H1 (cell line): Measurements from ENCODE around the gene ANKS1B. TPM values are rescaled to one million over a fixed set of nuclear protein-coding genes. Genes with fewer than 3 reads are reported as not detected.

Experiments used
- CTCF ChIA-PET: fragments of 300-600 bp; sonication (Branson Sonifier 250); formaldehyde crosslinking; loops from one replicate; lab custom pipeline; 2021; ENCODE audit not compliant: partially characterized antibody; lab: Charles Lee
- POLR2A ChIA-PET: fragments of 300-600 bp; sonication (Branson Sonifier 250); formaldehyde crosslinking; loops from one replicate; lab custom pipeline; 2021; ENCODE audit warnings: inconsistent platforms; ENCODE audit not compliant: partially characterized antibody; lab: Charles Lee
- DNase-seq, 2 experiments: peaks; one replicate each; pipeline versions ENCODE4 v3.0.0 to v3.0.0-alpha.2; 2010 to 2022; ENCODE audit warnings: low spot score in 2 of 2, low read depth in 1 of 2, mixed read lengths in 1 of 2
- FAIRE-seq: peaks from 2 replicates; lab custom pipeline; 2011; peaks lifted over from hg19 to GRCh38; lab: Jason Lieb, UNC
- H2AFZ ChIP-seq: 2 replicates; pipeline ENCODE4 v1.8.1; 2012; ENCODE audit warnings: low read length, inconsistent platforms
- H2AK5ac ChIP-seq: 2 replicates; pipeline ENCODE4 v1.6.1; 2013; ENCODE audit warnings: low read depth, low read length
- H2BK120ac ChIP-seq: replicated peaks from 2 replicates; pipeline ENCODE3; 2013; ENCODE audit warnings: low read depth, low read length, inconsistent platforms
- H2BK12ac ChIP-seq: 2 replicates; pipeline ENCODE4 v1.6.1; 2013; ENCODE audit warnings: low read depth, low read length
- H2BK15ac ChIP-seq: 2 replicates; pipeline ENCODE4 v1.6.1; 2013; ENCODE audit warnings: low read length
- H2BK20ac ChIP-seq: 2 replicates; pipeline ENCODE4 v1.6.1; 2013; ENCODE audit warnings: low read length
- H2BK5ac ChIP-seq: 2 replicates; pipeline ENCODE4 v1.6.1; 2013; ENCODE audit warnings: low read depth, low read length
- H3K14ac ChIP-seq: 2 replicates; pipeline ENCODE4 v1.6.1; 2013; ENCODE audit warnings: inconsistent platforms; ENCODE audit not compliant: insufficient read length
- H3K18ac ChIP-seq: 2 replicates; pipeline ENCODE4 v1.6.1; 2013; ENCODE audit warnings: low read length; ENCODE audit errors: extremely low read depth
- H3K23ac ChIP-seq: 2 replicates; pipeline ENCODE4 v1.6.1; 2013; ENCODE audit warnings: inconsistent platforms; ENCODE audit not compliant: insufficient read length
- H3K23me2 ChIP-seq: 2 replicates; pipeline ENCODE4 v1.6.1; 2013; ENCODE audit warnings: low read depth, low read length
- H3K27ac ChIP-seq: 2 replicates; pipeline ENCODE4 v1.6.1; 2011; ENCODE audit warnings: low read depth, low read length, inconsistent platforms
- H3K27me3 ChIP-seq, 4 experiments: replicated peaks in 1 of 4; 1 replicate in 1 of 4; 2 replicates in 3 of 4; pipeline versions ENCODE4 v1.6.1 to v1.8.1; 2011 to 2013; ENCODE audit warnings: low read length in 3 of 4, mild to moderate bottlenecking in 3 of 4, inconsistent platforms in 2 of 4, mixed read lengths in 2 of 4, moderate library complexity in 1 of 4; ENCODE audit not compliant: control insufficient read depth in 3 of 4, insufficient read depth in 3 of 4; ENCODE audit errors: extremely low read depth in 1 of 4
- H3K36me3 ChIP-seq, 4 experiments: 2 replicates each; pipeline versions ENCODE4 v1.6.1 to v1.8.1; 2011 to 2013; ENCODE audit warnings: mild to moderate bottlenecking in 4 of 4, low read length in 3 of 4, moderate library complexity in 2 of 4, control low read depth in 1 of 4, inconsistent platforms in 1 of 4; ENCODE audit not compliant: insufficient read depth in 4 of 4, control insufficient read depth in 2 of 4
- H3K4ac ChIP-seq: replicated peaks from 2 replicates; pipeline ENCODE3; 2013; ENCODE audit warnings: low read length, low read depth, mixed read lengths, inconsistent platforms; ENCODE audit not compliant: insufficient read length
- H3K4me1 ChIP-seq, 4 experiments: replicated peaks in 1 of 4; 1 replicate in 1 of 4; 2 replicates in 3 of 4; pipeline versions ENCODE4 v1.6.1 to v1.8.1; 2011 to 2013; ENCODE audit warnings: low read length in 3 of 4, inconsistent platforms in 2 of 4, mixed read lengths in 1 of 4; ENCODE audit not compliant: insufficient read depth in 4 of 4, control insufficient read depth in 3 of 4
- H3K4me2 ChIP-seq, 2 experiments: 2 replicates each; pipeline versions ENCODE4 v1.6.1 to v1.8.1; 2011 to 2013; ENCODE audit warnings: low read depth in 2 of 2, low read length in 2 of 2, control low read depth in 1 of 2, inconsistent platforms in 1 of 2, mild to moderate bottlenecking in 1 of 2; ENCODE audit not compliant: insufficient read depth in 1 of 2
- H3K4me3 ChIP-seq, 4 experiments: fragments of 200-600, 300-600 bp in 1 of 4; sonication (generic), shearing (Covaris generic), sonication (Bioruptor Twin) in 1 of 4; 2 replicates each; pipeline versions ENCODE4 v1.5.1 to v1.8.1; 2011 to 2016; ENCODE audit warnings: low read length in 4 of 4, low read depth in 3 of 4, control low read depth in 2 of 4, inconsistent platforms in 2 of 4, mild to moderate bottlenecking in 2 of 4, mixed read lengths in 1 of 4, moderate library complexity in 1 of 4; ENCODE audit not compliant: insufficient read depth in 2 of 4; ENCODE audit errors: extremely low read depth in 1 of 4
- H3K56ac ChIP-seq: replicated peaks from 2 replicates; pipeline ENCODE3; 2013; ENCODE audit warnings: low read depth, mild to moderate bottlenecking, mixed read lengths, low read length, inconsistent platforms; ENCODE audit not compliant: insufficient read length
- H3K79me1 ChIP-seq: 2 replicates; pipeline ENCODE4 v1.6.1; 2013; ENCODE audit warnings: low read depth, low read length, control low read depth
- H3K79me2 ChIP-seq, 2 experiments: 2 replicates each; pipeline versions ENCODE4 v1.6.1 to v1.8.1; 2012 to 2013; ENCODE audit warnings: low read length in 2 of 2, mild to moderate bottlenecking in 2 of 2, inconsistent platforms in 1 of 2; ENCODE audit not compliant: insufficient read depth in 2 of 2, control insufficient read depth in 1 of 2
- H3K9ac ChIP-seq, 4 experiments: replicated peaks in 1 of 4; 1 replicate in 1 of 4; 2 replicates in 3 of 4; pipeline versions ENCODE4 v1.6.1 to v1.8.1; 2011 to 2013; ENCODE audit warnings: low read depth in 3 of 4, low read length in 3 of 4, control low read depth in 2 of 4, mild to moderate bottlenecking in 2 of 4, moderate library complexity in 2 of 4, inconsistent platforms in 1 of 4; ENCODE audit errors: extremely low read depth in 1 of 4
- H3K9me3 ChIP-seq, 2 experiments: 2 replicates each; pipeline versions ENCODE4 v1.6.1 to v1.8.1; 2012 to 2013; ENCODE audit warnings: mild to moderate bottlenecking in 2 of 2, moderate library complexity in 2 of 2, control low read depth in 1 of 2, inconsistent platforms in 1 of 2, low read depth in 1 of 2, low read length in 1 of 2, mixed read lengths in 1 of 2; ENCODE audit not compliant: insufficient read depth in 2 of 2
- H4K20me1 ChIP-seq, 2 experiments: replicated peaks in 1 of 2; 2 replicates each; pipeline versions ENCODE3 to v1.8.1; 2011 to 2013; ENCODE audit warnings: inconsistent platforms in 2 of 2, low read length in 2 of 2, mild to moderate bottlenecking in 1 of 2; ENCODE audit not compliant: insufficient read depth in 2 of 2, control insufficient read depth in 1 of 2
- H4K5ac ChIP-seq: 2 replicates; pipeline ENCODE4 v1.6.1; 2013; ENCODE audit warnings: low read length, low read depth, mixed read lengths, inconsistent platforms; ENCODE audit not compliant: insufficient read length
- H4K8ac ChIP-seq: 2 replicates; pipeline ENCODE4 v1.8.0; 2013; ENCODE audit warnings: mild to moderate bottlenecking, moderate library complexity, low read length, inconsistent platforms; ENCODE audit not compliant: insufficient read depth; ENCODE audit errors: extremely low read depth
- H4K91ac ChIP-seq: replicated peaks from 2 replicates; pipeline ENCODE3; 2013; ENCODE audit warnings: low read length, mixed read lengths, inconsistent platforms; ENCODE audit not compliant: insufficient read length
- BACH1 ChIP-seq: IDR thresholded peaks from 2 replicates; pipeline ENCODE4 v1.6.1; 2012; ENCODE audit warnings: low read length, improper control_type of control experiment
- CHD1 ChIP-seq: IDR thresholded peaks from 2 replicates; pipeline ENCODE4 v1.6.1; 2012; ENCODE audit warnings: low read depth, low read length, improper control_type of control experiment
- PHF8 ChIP-seq: fragments of 200-600 bp; sonication (generic); conservative IDR thresholded peaks from 2 replicates; pipeline ENCODE4 v1.7.1; 2012; ENCODE audit warnings: low read depth, mild to moderate bottlenecking, inconsistent platforms, low read length, moderate library complexity
- WGBS, 2 experiments: shearing (Covaris generic) in 1 of 2; methylation state at CpG; one replicate each; pipeline versions ENCODE4 v1.1.6 to v1.1.7; 2013 to 2015; ENCODE audit warnings: low lambda C conversion rate in 2 of 2, mixed read lengths in 2 of 2, inconsistent platforms in 1 of 2, low coverage in 1 of 2, missing lambda C conversion rate in 1 of 2; ENCODE audit not compliant: insufficient replicate concordance in 2 of 2, insufficient coverage in 1 of 2, insufficient read length in 1 of 2; ENCODE audit errors: extremely low coverage in 1 of 2, missing lambda C conversion rate in 1 of 2; 5-methylcytosine and 5-hydroxymethylcytosine counted together
- polyA plus RNA-seq, 7 experiments: library from polyadenylated mRNA; depleted of rRNA in 3 of 7; stranded (reverse) in 5 of 7; unstranded in 2 of 7; fragments of >200 nt in 5 of 7; fragments of 200-250 nt in 2 of 7; gene quantifications; 1 replicate in 5 of 7; 2 replicates in 1 of 7; 4 replicates in 1 of 7; pipeline versions ENCODE4 v1.2.1 to v1.2.3, GENCODE V29; 2011 to 2013; ENCODE audit warnings: missing spikeins in 2 of 7, mixed read lengths in 2 of 7
- total RNA-seq: library from RNA; stranded (reverse); fragmentation: NEBNext Ultra II Directional; extraction: Animal tissue kit (Norgen Biotek cat#: 25700); gene quantifications from 2 replicates; pipeline ENCODE4 v1.2.1, GENCODE V29; 2021

The ANKS1B gene
- total and polyA plus RNA-seq, 2 of the 8 experiments (the other 6 are each of a cell fraction or from before 2014, with no cell fraction given): 2.7 to 6.1 TPM

DNA sequence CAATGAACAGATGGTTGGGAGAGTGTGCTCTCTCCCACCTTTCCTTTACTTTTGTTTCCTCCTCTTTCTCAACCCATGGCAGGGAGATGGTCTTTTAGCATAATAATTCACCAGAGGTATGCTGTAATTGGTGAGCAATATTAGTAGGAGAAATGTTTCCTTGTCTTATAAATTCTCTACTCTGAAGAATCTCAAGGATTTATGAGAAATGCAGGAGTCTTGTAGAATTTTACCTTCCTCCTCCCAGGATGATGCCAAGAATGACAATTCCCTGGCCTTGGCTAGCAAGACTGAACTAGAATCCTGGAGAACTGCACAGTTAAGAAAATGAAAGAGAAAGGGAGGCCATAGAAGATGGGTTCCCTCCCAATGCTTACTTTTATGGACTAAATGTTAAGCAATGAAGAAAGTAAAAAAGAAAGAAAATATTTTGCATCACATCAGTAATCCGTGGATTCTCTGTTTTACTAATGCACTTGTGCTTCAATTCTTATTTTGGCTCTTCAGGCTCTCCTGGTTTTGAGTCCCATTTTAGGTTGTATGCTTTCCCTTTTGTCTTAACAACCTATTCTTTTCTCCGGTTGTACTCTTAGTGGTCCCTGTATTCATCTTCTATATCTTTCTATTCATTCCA, 530.1 kb downstream of the ANKS1B start:
- no peak overlapping the region for H2BK20ac ChIP-seq
- H3K23ac ChIP-seq: no peak overlapping the region
- H3K4me2 ChIP-seq: no peak overlapping the region
- H3K36me3 ChIP-seq: no peaks in the 10 kb centered on the region
- DNase-seq: no peak
- H2AFZ ChIP-seq: no peak overlapping the region
- no peak overlapping the region for H3K14ac ChIP-seq
- no peaks in the 10 kb centered on the region for H3K79me2 ChIP-seq
- whole genome bisulfite sequencing, 2 experiments: 80% methylated on average over 2 of the region's 2 CpGs; no CpG with 5 or more reads in 1 of the 2 experiments
- H3K27me3 ChIP-seq: no peaks in the 10 kb centered on the region
- ChIA-PET CTCF (no interaction called here), POLR2A (no interaction called here)
- H3K4me3 ChIP-seq: no peak overlapping the region
- no peaks in the 10 kb centered on the region for H3K23me2 ChIP-seq
- H3K4ac ChIP-seq: no peak overlapping the region
- FAIRE-seq: no peak
- TF ChIP-seq BACH1 (no peak), CHD1 (no peak), PHF8 (no peak)
- H2BK12ac ChIP-seq: no peak overlapping the region
- no peak overlapping the region for H2BK15ac ChIP-seq
- peaks cover 0 to 3% (median 0%) of the 10 kb centered on the region in 4 experiments; a peak in 1 of 7 replicates for H3K4me1 ChIP-seq
- H4K5ac ChIP-seq: no peak overlapping the region
- H4K8ac ChIP-seq: no peak overlapping the region
- H2AK5ac ChIP-seq: no peak overlapping the region
- no peaks in the 10 kb centered on the region for H3K79me1 ChIP-seq
- H4K20me1 ChIP-seq: no peaks in the 10 kb centered on the region
- no peak overlapping the region for H4K91ac ChIP-seq
- H2BK5ac ChIP-seq: no peak overlapping the region
- no peak overlapping the region for H3K27ac ChIP-seq
- no peaks in the 10 kb centered on the region for H3K9me3 ChIP-seq
- no peak overlapping the region for H3K9ac ChIP-seq
- no peak overlapping the region for H2BK120ac ChIP-seq
- no peak overlapping the region for H3K56ac ChIP-seq
- H3K18ac ChIP-seq: no peak overlapping the region
